HG03520 (cell line): ENCODE data around the gene LRRC8D.

ENCODE experiments used
- ATAC-seq: cut with Tn5 transposase; IDR thresholded peaks from one replicate; pipeline ENCODE4 v1.9.1; 2021; ENCODE audit warnings: mild to moderate bottlenecking, moderate library complexity; ENCODE audit not compliant: unreplicated experiment

The LRRC8D gene

DNA sequence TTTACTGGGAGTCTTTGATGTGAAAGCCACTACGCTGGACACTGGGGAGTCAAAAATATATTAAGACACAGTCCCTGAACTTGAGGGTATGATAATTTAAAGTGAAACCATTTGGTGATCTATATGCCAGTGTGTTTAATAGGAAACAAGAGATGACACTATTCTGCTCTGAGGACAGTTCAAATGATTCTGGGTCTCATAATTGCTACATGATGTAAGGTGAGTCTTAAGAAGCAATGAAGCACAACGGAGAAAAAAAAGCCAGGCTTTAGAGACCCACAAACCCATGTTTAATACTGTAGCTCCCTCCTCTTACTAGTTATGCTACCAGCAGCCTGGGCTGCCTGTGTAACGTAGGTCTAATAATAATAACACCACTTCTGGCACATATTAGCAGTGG, 14.2 kb upstream of the LRRC8D start:
- ATAC-seq = no peak

DNA sequence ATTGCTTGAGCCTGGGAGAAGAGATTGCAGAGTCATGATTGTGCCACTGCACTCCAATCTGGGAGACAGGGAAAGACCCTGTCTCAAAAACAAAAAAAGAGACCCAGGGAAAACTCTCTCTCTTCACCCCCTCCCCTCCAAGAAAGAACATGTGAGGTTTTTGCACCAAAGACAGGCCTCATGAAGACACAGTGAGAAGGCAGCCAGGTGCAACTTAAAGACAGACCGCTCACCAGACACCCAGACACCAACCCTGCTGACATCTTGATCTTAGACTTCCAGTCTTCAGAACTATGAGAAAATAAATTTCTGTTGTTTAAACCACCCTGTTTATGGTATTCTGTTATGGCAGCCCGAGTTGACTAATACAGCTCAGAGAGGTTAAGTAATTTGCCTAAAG, 13.3 kb upstream of the LRRC8D start:
- ATAC-seq = no peak

DNA sequence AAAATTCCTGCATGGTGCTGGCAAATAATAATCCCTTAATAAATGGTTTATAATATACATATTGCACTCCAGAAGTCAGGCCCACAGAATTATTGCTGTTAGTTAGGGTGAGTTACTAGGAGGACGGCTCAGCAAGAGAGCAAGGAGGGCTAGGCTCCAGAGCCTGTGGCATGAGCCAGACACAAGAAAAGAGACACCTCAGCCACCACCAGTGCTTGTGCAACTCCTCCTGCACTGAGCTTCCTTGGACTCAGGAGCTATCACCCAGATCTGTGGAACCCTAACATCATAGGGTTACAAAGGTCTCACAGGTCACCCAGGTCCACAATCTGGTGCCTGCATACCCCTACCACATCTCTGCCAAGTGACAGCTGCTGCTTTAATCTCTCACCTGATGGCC, 12.8 kb upstream of the LRRC8D start:
- no peak for ATAC-seq

DNA sequence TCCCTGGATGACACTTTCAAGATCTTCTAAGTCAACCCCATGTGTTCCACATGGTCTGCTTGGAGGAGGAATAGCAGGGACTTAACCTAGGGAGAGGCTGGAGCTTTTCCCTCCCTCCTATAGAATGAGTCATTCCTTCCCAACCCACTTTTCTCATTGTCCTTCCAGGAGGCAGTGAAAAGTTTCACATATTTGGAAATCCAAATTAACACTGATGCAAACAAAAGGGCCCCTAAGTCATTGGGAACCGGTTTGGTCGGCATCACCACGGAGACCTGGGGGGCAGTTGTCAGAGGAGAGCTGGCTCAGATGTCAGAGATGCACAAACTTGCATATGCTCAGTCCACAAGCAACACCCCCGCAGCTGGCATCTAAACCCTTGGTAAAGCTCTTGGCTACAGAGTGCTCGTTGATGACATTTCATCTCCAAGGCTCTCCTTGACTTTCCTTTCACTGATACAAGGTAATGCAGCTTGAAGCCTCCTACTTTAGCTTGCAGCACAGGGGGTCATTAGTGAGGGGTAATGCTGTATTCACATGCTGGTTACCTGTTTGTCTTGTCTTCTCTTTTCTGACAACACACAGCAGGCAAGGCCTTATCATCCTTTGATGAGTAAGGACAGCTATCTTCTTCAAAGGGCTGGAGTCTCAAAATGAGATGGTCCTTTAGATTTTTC, 12.3 kb upstream of the LRRC8D start:
- ATAC-seq = no peak

DNA sequence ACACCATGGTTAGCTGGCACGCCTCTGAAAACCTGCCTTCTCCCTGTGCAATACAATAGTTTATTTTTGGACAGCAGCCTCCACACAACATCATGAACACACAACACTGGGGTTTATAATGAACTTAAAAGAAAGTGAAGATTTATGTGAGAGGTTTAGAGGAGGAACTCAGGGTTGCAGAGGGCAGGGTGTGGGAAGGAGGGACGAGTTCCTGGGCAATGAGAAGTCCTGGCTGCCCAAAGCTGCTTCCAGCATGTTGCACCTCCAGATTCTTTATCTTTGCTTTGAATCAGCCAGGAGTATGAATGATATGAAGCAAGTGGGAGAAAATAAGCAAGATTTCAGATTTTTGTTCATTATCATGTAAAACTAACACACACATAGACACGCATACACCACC, 11.3 kb upstream of the LRRC8D start:
- no peak for ATAC-seq

DNA sequence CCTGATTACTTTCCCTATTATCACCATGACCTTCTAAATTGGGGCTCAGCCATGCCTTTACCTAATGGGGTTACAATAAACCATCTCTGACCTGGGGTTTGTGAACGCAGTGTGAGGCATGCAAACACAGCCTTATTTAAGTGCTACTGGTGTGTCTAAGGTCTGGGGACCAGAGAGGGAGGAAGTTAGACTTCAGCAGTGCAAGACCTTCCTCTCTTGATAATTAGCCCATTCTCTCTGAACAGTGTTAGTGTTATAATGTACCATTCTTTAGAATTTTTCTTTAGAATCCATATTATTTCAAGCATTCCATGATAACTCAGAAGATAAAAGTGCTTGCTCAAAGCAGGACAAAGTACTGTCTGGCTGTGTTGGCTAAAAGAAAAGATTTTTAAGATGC, 10.5 kb upstream of the LRRC8D start:
- ATAC-seq = no peak

DNA sequence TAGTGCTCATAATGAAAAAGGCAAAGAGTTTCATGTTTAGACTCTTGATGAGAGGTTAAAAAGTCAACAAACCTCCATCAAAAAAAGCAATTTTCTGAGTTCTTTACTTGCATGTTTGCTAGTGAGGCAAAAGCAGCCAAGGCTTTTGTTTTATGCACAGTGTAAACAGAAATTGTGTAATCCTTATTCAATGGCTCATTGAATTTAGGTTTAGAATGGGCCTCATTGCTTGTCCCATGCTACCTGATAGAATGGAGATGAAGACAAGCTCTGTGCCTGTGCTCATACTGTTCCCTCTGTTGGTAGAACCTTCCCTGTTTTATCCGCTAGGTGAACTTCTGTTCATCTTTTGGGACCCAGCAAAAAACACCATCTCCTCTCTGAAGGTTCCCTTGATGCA, 10.0 kb upstream of the LRRC8D start:
- ATAC-seq = no peak

DNA sequence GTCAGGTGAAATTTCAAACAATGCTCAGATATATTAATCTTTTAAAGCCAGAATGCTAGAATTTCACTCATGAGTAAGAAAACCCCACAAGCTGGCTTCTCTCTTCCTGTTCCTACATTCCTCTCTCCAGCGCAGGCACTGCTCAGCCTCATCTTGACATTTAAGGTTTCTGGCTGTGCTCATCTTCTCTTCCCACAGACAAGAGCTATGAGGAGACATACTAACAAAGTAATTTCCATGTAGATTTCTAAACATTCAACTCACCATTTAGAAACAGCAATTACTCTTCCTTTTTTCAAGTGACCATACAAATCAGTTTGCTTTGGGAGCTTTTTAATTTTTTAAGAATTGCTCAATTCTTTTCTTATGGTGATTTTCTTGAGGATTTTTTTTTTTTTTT, 7.8 kb upstream of the LRRC8D start:
- ATAC-seq = no peak

DNA sequence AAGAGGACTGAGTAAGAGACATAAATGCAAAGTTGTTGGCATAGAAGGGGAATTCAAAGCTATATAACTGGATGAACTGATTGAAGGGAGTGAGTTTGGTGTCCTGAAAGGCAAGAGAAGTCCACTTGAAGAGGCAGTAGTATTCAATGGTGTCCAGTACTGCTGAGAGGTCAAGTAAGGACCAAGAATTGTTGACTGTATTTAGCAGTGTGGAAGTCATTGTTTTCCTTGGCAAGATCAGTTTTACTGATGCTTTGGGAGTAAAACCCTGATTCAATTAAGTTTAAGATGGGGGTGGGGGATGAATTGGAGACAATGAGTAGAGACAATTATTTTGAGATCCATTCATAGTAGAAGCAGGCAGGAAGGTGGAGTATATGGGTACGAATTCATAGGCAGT, 5.8 kb upstream of the LRRC8D start:
- ATAC-seq = no peak

DNA sequence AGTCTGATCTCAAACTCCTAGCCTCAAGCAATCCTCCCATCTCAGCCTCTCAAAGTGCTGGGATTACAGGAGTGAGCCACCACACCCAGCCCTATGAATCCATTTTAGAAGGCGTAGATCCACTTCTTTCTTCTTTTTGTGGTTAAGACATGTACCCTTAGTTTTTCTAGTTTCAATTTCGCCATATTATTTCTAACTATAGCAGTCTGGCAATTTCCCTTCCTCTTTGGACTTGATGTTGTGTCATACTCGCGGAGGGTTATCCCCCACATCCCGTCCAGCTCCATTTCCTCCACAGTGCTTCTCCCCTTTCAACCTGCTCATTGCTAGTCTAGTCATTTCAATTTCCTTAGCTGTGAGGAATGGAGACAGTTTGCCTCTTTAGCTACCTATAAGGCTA, 5.2 kb upstream of the LRRC8D start:
- no peak for ATAC-seq

DNA sequence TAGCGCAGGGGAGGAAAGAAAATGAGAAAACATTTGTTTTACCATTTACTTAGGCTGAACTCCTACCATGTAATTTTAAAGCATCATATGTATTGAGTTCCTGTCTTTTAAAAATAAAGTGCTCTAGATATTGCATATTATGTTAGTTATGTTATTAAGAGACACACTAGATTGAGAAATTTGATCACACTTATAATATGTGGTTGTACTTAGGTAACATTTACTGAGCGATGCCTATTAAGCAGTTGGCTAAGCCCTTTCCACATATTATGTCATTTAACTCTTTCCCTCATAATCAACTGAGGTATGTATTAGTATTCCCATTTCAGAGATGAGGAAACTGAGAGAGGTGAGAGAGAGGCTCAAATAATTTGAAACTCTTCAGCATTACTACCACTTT, 4.5 kb upstream of the LRRC8D start:
- ATAC-seq = no peak

DNA sequence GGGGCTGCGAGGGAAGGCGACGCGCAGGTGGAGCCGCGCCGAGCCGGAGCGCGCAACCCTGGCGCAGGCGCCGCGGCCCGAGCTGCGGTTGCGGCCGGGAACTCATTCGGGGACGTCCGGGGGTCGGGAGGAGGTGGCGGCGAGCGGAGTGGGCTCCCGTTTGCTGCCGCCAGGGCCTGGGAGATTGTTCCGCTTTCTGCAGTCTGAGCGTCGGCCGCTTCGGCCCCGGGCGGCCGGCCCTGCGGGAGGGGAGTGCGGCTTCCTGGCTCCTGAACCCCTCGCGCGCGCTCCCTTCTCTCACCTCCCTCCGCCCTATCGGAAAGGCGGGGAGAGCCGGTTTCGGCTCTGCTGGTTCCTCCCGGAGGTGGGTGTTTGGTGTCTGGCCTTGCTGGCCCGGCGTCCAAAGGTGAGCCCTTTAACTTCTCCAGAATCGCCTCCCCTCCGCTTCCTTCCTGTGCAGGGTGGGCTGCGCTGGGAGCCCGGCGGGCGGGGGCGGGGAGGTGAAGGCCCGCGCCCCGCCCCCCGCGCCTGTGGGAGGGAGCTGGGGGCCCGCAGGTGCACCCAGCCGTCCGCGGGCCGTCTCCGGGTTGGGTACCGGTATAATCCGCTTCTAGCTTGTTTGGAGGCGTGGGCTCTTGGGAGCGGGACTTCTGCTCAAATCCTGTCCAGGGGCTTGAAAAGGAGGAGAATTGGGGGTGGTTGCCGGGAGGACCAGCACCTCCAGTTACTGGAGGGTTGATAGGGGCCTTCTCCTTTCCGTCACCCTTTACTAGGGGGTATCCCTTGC, 683 bp downstream of the LRRC8D start:
- peak; percentile 52 for ATAC-seq

DNA sequence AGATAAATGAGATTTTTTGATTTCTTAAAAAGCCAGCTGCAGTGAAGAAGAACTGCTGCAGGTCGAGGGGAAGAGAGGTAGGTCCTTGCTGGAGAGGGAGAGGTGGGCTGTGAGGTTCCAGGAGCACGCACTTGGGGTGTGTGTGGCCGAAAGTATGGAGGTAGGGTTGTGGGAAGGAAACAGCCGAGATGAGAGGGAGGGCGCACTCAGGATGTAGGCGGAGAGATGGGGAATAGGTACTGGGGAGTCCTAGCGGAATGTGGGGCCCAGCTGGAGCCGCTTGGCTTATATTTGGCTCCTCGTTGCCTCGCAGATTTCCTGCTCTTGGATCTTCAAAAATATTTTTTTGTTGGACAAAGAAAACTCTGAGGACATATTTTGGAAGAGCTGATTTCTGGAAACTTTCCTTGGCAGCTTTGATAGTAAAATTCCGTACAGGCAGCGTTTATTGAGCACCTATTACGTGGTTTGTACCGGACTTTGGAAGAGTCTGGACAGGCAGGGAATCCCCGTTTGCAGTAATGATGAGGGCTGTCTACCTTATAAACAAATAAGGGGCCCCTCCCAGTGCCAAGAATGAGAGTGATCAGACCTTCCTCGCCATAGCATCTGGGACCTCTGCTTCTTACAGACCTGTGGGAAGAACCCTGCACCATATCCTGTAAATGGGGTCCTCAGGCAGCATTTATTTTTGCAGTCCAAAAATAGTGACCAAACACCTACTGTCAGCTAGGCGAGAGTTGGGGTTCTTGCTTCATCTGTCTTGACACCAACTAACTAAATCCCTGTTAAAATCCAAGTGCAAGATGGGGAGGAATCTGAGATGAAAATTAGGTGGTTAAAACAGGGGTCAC, 1.5 kb downstream of the LRRC8D start:
- no peak for ATAC-seq

DNA sequence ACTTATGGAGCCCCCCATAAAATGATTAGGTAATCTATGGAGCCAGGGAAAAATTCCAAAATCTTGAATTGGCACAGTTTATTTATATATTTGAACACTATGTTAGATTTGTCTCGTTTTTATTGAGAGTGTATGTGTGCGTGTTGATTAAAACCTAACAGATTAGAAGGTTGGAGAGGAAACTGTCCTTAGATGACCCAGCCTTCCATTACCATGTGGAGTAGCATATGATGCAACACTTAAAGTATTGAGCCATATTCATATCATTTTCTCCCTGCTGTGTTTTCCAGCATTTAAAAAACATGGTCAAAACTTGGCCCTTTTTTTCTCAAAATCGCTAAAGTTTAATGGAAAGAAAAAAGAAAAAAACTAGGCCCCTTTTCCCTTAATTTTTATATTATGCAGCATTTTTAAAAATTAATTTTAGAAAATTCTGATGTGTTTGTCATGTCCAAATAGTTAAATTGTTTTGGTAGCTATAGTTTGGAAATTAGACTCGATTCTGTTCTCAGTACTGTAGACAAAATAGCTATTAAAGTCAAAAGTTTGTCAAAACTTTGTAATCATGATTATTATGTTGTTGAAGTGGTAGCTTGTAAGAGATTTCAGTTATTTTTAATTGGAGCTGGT, 2.3 kb downstream of the LRRC8D start:
- no peak for ATAC-seq

DNA sequence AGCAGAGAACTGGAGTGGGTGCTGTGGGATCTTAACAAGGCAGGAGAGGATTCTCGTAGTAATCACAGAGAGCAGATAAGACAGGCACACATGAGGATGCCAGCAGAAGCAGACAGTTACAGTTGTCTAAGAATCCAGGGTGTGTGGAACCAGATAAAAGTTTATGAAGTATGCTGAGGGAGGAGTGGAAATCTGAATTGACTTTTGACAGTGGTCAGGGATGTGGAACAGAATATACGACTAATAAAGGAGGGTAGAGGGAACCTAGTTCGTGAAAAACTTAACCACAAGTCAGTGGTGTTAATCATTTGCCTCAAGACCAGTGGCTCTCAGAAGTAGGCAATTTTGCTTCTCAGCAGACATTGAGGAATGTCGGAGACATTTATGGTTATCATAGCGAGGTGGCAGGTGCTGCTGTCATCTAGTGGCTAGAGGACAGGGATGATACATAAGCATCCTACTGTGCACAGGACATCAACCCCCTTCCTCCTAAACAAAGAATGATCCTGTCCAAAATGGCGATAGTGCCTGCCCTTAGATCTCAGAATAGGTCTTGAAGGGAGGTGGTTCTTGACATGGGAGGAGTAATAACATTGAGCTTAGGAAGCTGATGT, 3.0 kb downstream of the LRRC8D start:
- no peak for ATAC-seq

DNA sequence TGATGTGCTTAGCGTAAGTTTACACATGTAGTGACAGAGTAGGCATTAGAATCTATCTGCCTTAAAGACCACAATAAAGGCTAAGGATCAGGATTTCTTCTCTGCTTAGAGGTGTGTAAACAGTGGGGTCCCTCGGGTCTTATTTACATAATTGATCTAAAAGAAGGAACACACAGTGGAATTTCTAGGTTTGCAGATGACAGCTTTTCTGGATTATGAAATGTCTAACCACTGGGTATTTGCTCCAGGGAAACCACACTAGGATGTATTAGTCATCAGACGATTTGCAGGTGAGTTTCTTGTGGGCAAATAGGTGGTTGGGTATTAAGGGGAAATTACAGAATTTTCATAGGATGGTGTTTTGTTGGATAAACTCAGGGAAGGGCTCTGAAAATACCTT, 5.8 kb downstream of the LRRC8D start:
- ATAC-seq = no peak

DNA sequence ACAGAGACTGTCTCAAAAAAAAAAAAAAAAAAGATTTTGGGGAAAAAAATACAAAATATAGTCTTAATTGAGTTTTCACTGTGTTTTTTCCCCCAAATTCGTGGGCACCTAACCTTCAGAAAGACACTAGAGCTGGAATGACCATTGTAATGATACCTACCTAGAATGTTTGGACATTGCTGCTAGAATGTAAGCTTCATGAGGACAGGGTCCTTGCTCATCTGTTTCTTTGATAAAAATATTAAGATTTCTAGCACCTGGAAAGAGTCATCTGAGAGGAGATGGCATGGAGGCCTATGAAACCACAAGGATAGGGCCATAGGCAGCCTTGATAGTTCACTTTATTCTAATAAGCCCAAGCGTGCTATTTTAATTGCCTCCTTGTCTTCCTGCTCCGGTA, 6.5 kb downstream of the LRRC8D start:
- no peak for ATAC-seq

DNA sequence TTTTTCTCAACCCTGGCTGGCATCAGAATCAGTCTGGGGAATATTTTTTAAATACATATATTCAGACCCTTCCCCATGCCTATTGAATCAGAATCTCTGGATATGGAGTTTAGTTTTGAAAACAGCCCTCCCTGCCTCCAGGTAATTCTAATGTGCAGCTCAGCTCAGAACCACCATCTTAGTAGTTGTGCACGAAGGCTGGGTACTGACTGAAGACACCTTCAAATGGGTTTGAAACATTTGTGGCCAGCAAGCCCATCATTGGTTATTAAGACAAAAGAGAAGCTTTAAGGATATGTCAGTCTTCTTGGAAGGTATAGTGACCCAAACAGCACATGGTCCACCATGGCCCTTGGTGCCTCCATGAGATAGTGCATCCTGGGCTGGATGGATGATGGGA, 7.1 kb downstream of the LRRC8D start:
- ATAC-seq = no peak

DNA sequence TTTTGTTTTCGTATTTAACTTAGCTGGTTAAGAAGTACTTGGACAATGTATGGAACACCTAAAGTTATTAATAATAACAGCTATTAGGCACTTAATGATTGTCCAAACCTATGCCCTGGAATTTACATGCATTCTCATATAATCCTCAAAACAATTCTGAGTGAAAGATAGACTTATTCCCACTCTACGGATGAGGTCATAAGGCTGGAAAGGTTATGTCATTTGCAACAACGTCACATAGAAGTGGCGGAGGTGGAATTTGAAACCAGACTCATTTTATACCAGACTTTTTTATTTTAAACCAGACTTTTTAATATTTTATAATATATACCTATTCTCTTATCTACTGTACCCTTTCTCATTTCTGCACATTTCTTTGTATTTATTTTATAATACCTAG, 8.4 kb downstream of the LRRC8D start:
- no peak for ATAC-seq

DNA sequence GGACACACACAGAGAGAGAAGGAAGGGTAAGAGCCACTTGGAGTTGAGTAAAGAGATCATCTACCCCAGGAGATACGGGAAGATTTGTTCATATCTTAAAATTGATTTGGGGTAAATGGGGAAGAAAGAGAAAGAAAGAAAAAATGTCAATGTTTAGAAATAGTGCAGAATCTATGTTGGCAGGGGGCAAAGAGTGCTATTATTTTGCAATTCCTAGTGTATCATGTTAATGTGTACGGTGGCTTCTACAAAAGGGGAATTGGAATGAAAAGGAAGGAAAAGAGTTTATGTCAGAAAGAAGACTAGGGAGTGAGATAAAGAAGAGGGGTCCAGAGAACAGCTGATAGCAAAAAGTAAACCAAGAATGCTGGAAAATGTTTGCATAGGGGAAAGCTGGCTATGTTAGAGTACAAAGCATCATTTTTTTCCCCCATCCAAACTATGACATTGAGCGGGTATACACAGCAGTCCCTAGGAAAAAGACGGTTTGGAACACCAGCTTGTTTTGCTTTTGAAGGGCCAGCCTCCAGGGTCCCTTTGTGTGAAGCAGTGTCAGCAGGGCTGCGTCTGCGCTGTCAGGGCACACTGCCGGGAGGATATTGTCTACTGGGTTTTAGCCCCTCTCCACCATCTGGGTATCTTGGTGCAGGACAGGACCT, 10.8 kb downstream of the LRRC8D start:
- no peak for ATAC-seq
